ENCODE measurements around the gene TSEN54.
"Not testable (repeated sequence)": the region's sequence is repeated elsewhere in the genome, so short reads cannot be mapped to it uniquely, and the experiment has no call there.

The TSEN54 gene

GRCh38 chr17:75516255-75516618 is at the start of gene TSEN54:
TSS of gene TSEN54 (plus strand) at chr17:75516528. CDS start at chr17:75516561, 33 bp downstream.
- peak; percentile 97 for DNase-seq

- DNase-seq, result no peak
Measured at GRCh38 chr17:75468291-75468754, 48.0 kb upstream of the TSEN54 start.

DNA sequence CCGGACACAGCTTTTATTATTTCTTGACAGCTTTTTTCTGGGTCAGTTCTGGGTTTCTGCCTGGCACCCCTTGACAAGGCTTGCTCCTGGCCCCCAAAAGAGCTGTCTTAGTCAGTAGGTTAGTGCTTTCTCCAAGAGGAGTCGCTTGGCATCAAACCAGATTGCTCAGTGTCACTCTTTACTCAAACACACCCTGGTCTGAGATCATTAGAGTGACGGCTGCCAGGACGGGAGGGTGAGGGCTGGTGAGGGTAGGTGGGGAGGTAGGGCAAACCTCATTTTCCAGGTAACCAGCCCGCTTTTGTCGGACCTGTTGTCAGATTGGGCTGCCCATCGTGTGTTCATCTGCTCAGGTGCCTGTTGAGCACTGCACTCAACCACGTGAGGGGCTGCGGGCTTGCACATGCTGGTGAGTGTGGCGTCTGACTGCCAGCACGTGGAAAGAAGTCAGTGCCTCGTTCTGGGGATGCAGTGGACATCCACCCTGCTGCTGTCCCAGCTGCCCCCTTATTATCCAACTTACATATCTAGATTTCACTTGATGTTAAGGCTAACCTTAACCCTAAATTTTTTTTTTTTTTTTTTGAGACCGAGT is 47.5 kb upstream of the TSEN54 start:
- DNase-seq, result no peak

GRCh38 chr17:75471207-75471606 is 45.1 kb upstream of the TSEN54 start:
- DNase-seq, result no peak

GRCh38 chr17:75472119-75472518 is 44.2 kb upstream of the TSEN54 start:
- no peak for DNase-seq

- DNase-seq, result no peak
Measured at GRCh38 chr17:75473246-75473645, 43.1 kb upstream of the TSEN54 start.

DNA sequence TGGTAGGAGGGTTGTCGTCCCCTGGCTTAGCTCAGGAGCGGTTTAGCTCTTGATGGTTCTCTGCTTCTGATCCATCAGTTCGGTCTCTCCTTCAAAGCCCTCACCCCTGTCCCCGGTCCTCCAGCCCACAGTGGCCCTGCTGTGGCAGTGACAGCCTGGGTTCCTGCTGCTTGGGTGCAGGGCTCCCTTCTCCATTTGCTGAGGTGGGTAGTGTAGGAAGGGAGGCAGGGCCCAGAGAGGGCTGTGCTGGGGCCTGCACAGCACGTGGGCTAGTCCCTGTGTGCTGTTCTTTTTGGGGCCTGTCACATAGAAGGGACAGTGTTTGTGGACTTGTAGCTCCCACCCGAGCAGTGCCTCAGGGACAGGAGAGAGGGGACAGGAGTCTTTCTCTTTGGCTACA is 41.6 kb upstream of the TSEN54 start:
- DNase-seq, result no peak

DNA sequence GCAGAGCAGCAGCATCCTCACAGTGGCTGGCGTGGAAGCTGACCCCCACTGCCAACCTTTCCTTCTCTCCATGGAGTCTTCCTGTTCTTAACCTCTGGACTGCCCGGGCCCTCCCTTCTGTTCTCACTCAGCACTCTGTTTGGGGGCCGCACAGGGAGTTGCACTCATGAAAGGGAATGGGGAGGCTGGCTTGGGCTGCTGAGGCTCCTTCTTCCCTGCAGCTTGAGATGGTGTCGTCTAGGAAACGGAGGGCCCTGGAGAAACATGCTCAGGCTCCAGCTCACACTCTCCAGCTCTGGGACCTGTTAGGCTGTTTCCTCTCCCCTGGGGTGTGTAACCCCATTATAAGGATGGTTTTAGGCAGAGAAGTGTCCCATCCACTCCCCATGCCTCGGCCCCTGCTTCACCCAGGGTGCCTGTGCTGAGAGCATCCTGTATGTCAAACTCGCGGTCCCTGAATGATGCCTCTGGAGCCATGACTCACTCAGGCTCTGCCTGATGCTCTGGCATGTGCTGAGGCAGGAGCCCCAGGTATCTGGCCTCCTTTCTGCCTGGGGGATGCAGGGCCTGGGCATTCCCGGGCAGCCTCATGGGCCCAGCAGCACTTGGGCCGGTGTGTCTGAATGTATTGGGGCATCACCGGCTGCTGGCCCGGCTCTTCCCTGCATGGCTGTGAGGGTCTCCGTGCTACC is 41.0 kb upstream of the TSEN54 start:
- no peak for DNase-seq

GRCh38 chr17:75475851-75476250 is 40.5 kb upstream of the TSEN54 start:
- DNase-seq, result no peak

DNA sequence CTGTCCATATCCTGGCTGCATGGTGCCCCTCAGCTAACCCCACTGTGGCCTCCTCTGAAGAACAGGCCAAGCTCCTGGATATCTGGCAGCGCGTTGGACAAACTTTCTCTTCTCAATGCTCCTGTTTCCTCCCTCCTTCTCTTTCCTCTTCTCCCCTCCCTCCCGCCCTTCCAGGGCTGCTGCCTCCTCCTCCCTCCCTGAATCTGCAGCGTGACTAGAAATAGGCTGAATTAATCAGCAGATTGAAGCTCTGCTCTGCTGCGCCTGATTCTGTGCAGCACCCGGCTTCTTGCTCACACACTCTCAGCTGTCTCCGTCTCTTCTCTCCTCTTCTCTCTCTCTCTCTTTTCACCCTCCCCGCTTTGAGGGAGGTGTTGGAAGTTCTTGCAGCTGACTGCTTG is 40.1 kb upstream of the TSEN54 start:
- DNase-seq, result no peak

- DNase-seq, result no peak
Measured at GRCh38 chr17:75476752-75477489, 39.4 kb upstream of the TSEN54 start.

- not testable (repeated sequence) for DNase-seq
Measured at GRCh38 chr17:75477490-75477862, 38.9 kb upstream of the TSEN54 start.

DNA sequence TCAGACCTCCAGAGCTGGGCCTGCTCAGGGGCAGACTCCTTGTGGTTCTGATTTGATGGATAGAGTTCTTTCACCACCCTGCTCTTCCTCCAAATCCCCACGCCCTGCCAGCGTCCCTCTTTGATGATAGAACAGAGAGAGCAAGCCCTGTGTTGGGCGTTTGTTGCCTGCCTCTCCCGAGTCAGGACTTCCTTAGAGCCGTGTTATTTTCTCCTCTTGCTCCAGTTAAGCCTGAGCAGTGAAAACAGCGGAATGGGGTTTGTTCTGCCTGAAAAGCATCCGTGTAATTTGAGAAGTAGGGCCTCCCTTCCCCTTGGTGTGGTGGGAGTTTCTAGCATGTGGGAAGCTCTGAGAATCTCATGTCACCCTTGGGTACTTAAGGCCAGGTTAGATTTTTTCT is 37.8 kb upstream of the TSEN54 start:
- DNase-seq, result no peak

DNA sequence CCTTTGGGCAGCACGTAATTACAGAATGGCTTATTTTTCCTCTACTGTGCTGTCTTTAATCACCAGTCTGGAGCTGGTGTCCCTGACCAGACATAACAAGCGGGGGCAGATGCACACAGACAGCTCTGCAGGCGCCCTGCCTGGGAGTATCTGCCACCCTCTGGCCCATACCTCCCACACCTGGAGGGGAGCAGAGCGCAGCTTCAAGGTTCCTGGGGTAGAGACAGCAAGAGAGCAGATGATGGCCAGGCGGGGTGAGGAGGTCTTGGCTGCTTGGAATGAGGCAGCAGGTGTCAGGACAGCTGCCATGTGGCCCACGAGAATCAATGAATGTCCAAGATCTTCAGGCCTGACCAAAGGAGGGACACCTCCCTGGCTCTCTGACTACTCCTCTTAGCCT is 36.0 kb upstream of the TSEN54 start:
- no peak for DNase-seq

GRCh38 chr17:75481194-75482068 is 34.9 kb upstream of the TSEN54 start:
- no peak for DNase-seq

DNA sequence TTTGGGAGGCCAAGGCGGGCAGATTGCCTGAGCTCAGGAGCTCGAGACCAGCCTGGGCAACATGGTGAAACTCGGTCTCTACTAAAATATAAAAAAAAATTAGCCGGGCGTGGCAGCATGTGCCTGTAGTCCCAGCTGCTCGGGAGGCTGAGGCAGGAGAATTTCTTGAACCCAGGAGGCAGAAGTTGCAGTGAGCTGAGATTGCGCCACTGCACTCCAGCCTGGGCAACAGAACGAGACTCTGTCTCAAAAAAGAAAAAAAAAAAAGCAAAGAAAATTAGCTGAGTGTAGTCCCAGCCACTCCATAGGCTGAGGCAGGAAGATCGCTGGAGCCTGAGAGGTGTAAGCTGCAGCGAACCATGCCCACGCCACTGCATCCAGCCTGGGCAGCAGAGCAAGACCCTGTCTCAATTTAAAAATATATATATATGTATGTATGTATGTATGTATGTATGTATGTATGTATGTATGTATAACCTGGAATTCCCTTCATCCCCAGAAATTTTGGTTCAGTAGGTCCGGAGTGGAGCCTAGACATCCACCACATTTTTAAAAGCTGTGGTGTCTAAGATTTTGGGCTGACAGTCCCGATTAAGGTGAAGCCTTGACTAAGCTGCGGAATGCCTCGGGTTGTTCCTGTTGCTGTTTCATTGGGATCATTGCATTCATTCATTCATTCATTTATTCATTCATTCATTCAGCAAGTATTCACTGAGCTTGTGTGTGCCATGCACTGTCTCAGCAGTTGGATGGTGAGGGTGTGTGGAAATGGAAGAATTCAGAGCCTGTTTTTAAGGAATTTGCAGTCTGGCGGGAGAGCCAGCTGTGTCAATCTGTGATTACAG is 34.0 kb upstream of the TSEN54 start:
- DNase-seq, result no peak

GRCh38 chr17:75485688-75486087 is 30.6 kb upstream of the TSEN54 start:
- DNase-seq, result no peak

DNA sequence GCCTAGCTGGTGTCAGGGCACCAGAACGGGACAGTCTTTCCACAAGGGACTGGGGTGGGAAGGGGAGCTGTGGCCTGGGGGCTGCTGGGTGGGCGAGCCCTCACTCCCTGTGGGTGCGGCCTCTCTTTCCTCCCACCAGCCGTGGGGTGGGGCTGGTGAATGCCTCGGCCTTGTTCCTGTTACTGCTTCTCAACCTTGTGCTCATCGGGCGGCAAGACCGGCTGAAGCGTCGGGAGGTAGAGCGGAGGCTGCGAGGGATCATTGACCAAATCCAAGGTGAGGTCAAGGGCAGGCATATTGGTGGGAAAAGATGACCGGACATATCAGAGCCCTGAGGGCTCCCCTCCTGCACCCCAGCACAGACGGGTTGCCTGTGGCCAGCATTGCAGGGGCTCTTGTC is 30.2 kb upstream of the TSEN54 start:
- DNase-seq, result no peak

GRCh38 chr17:75486951-75487350 is 29.4 kb upstream of the TSEN54 start:
- DNase-seq, result no peak

DNA sequence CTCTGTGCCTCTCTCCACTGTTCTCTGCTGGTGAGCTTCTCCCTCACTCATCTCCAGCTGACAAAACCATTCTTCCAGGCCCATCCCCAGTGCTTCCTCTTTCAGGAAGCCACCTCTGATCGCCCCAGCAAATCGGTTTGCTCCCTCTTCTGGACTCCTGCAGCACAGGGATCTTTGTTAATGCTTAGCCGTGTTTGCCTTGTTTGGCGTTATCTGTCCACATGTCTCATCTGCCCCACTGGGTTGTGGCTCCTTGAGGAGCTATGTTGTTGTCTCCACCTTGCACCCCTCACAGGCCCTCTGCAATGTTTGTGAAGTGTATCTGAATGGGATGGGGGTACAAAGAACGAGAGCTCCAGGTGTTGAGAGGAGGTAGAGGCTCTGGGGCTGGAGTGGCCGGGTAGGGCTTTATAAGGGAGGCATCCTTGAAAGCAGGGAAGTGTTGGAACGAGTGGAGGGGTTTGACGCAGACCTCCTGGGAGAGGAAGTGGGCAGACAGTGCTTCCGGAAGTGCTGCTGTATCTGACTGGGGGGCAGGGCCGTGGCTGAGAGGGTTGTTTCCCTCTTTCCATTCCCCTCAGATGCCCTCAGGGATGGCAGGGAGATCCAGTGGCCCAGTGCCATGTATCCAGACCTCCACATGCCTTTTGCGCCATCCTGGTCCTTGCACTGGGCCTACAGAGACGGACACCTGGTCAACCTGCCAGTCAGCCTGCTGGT is 28.8 kb upstream of the TSEN54 start:
- DNase-seq, result peak; percentile 60 to 62

DNA sequence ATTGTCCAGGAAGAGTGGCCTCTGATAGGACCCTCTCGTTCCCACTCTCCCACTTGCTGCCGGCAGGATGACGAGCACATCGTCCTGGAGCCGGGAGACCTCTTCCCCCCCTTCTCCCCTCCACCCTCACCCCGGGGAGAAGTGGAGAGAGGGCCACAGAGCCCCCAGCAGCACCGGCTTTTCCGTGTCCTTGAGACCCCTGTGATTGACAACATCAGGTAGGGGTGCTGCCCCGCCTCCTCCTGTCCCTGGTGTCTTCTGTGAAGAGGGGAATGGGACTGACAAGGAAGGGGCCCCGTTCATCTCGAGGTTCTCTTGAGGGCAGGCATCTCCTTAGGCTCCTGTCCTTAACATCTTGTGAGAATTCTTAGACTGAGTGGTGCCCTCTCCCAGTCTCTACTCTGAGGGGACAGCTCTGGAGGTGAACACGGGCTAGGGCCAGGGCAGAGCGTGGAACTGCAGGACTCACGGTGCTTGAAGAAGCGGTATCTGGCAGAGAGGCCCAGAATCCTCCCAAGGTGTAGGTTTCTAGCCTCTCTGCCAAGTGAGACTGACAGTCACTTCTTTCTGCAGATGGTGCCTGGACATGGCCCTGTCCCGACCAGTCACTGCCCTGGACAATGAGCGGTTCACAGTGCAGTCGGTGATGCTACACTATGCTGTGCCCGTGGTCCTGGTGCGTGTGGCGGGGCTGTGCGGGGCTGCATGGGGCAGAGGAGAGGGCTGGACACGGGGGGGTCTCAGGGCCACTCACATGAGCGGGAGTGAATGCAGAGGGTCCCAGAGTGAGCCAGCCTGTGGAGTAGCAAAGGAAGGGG is 27.4 kb upstream of the TSEN54 start:
- DNase-seq, result no peak

All from activated T-cell treated with anti-CD3 and anti-CD28 coated beads, Interleukin-2, amount 50 U/mL, for 48 hours (primary cell).